Activated CD8-positive, alpha-beta memory T cell treated with anti-CD3 and anti-CD28 coated beads, Interleukin-2, amount 10 ng/mL, durations not matched to agents 7 days and 5 days (primary cell): ENCODE results near the gene MRGPRG. TPM values are rescaled to one million over a fixed set of nuclear protein-coding genes. Genes with fewer than 3 reads are reported as not detected.

Source experiments
- ATAC-seq: fragments of 150-1000 bp; cut with Tn5 transposase; one replicate; pipeline ENCODE4 v1.10.0; 2021; ENCODE audit warnings: moderate library complexity
- CTCF ChIA-PET: fragments of 350-600 bp; sonication (Branson Sonifier 250); formaldehyde crosslinking; loops from one replicate; lab custom pipeline; 2021; ENCODE audit warnings: antibody characterized with exemption; lab: Charles Lee
- DNase-seq: peaks from one replicate; pipeline ENCODE4 v3.0.0-alpha.2; 2020
- H3K27ac Mint-ChIP-seq: one replicate; pipeline ENCODE4 v1.8.0; 2021; ENCODE audit warnings: mild to moderate bottlenecking, mixed read lengths
- H3K27me3 Mint-ChIP-seq: one replicate; pipeline ENCODE4 v1.8.0; 2021; ENCODE audit warnings: mixed read lengths
- H3K36me3 Mint-ChIP-seq: one replicate; pipeline ENCODE4 v1.8.0; 2021; ENCODE audit warnings: mild to moderate bottlenecking, mixed read lengths
- H3K4me1 Mint-ChIP-seq: one replicate; pipeline ENCODE4 v1.8.0; 2021; ENCODE audit warnings: mixed read lengths
- H3K4me3 Mint-ChIP-seq: one replicate; pipeline ENCODE4 v1.8.0; 2021; ENCODE audit warnings: mild to moderate bottlenecking, moderate library complexity, mixed read lengths
- H3K9me3 Mint-ChIP-seq: one replicate; pipeline ENCODE4 v1.8.0; 2022; ENCODE audit warnings: low read depth, mixed read lengths
- total RNA-seq, 2 experiments: library from RNA; stranded (reverse); gene quantifications; one replicate each; pipeline ENCODE4 v1.2.3, GENCODE V29; 2021

Gene MRGPRG
- total RNA-seq, 2 experiments from 2014 or later: not detected

DNA sequence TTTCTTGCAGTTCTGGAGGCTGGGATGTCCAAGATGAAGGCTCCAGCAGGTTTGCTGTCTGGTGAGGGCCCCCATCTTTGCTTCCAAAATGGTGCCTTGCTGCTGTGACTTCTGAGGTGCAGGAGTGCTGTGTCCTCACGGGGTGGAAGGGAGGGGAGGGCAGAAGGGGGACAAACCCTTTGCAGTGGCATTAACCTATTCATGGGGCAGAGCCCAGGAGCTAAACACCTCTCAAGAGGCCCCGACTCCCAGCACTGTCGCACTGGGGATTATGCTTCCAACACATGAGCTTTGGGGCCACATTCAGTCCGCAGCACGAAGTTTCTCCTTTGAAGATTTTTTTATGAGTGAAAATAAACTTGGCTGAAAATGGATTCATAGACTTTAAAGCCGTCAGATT lies 28.0 kb downstream of the MRGPRG start:
- CTCF ChIA-PET: no interaction called here
- H3K27me3 Mint-ChIP-seq: no peaks in the 10 kb centered on the region
- H3K4me3 Mint-ChIP-seq: no peak overlapping the region

DNA sequence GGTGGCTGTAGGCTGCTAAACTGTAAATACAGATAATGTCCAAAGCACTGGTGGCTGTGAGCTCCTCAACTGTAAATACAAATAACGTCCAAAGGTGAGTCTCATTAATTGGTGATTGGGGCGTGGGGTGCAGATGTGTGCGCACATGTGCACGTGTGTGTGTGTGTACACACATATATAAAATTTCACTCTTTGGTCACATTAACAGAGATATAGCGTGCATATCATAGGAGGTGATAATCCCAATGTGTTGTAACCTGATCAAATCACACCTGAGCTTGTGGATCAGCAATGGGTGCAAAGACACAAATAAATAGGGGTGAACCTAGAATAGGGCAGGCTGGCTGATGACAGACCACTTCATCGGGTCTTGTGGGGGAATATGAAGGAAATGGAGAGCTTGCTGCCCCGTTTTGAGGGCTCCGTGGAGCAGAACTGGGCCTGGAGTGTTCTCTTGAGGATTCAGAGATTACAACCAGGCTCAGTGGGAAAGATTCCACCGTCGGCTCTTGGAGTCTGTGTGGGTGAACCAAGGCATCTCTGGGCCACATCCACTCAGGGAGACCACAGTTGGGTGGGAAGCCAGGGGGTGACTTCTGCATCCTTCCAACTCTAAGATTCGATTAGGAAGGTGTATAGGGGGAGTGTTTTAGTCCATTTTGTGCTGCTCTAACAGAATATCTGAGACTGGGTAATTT lies 28.6 kb downstream of the MRGPRG start:
- H3K27ac Mint-ChIP-seq: no peak overlapping the region
- no peaks in the 10 kb centered on the region for H3K27me3 Mint-ChIP-seq
- DNase-seq (no peak), ATAC-seq (no peak)
- CTCF ChIA-PET: no interaction called here
- no peak overlapping the region for H3K4me3 Mint-ChIP-seq
- H3K4me1 Mint-ChIP-seq: no peaks in the 10 kb centered on the region
- no peaks in the 10 kb centered on the region for H3K36me3 Mint-ChIP-seq
- no peaks in the 10 kb centered on the region for H3K9me3 Mint-ChIP-seq

More for the DNA sequence above, 28.0 kb downstream of the MRGPRG start:
- DNase-seq (no peak), ATAC-seq (no peak)
- Mint-ChIP-seq H3K27ac (no peak overlapping the region), H3K9me3 (no peaks in the 10 kb centered on the region), H3K4me1 (no peaks in the 10 kb centered on the region), H3K36me3 (no peaks in the 10 kb centered on the region)

DNA sequence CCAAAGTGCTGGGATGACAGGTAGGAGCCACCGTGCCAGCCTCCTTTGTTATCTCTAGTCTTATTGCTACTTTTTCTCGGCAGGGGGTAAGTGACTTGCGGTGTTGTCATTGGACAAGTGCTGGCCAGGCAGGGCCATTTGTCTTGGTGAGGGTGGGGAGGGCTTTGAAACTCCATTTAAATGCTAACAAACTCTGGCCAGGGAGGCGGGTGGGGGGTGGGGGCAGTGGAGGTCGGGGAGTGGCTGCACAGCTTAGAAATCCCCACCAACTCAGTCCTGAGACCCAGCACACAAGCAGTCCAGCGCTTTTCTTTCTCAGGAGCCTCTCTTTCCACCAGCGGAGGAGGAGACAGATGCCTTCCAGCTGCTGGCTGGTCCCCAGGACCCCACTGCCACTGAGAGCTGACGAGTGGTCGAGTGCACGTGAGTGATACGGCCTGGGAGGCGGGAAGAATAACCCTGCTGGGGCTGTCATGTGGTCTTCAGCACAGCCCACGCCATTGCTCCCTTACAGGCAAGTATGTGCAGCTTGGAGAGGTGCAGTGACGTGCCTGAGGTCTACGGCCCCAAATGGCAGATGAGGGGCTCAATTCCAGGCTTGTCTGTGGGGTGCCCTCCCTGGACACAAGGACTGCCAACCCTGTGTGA lies 29.3 kb downstream of the MRGPRG start:
- no peak for ATAC-seq
- Mint-ChIP-seq H3K4me3 (no peak overlapping the region), H3K4me1 (no peaks in the 10 kb centered on the region), H3K9me3 (no peaks in the 10 kb centered on the region), H3K27me3 (no peaks in the 10 kb centered on the region), H3K36me3 (no peaks in the 10 kb centered on the region), H3K27ac (no peak overlapping the region)
- CTCF ChIA-PET: no interaction called here
- DNase-seq: no peak

DNA sequence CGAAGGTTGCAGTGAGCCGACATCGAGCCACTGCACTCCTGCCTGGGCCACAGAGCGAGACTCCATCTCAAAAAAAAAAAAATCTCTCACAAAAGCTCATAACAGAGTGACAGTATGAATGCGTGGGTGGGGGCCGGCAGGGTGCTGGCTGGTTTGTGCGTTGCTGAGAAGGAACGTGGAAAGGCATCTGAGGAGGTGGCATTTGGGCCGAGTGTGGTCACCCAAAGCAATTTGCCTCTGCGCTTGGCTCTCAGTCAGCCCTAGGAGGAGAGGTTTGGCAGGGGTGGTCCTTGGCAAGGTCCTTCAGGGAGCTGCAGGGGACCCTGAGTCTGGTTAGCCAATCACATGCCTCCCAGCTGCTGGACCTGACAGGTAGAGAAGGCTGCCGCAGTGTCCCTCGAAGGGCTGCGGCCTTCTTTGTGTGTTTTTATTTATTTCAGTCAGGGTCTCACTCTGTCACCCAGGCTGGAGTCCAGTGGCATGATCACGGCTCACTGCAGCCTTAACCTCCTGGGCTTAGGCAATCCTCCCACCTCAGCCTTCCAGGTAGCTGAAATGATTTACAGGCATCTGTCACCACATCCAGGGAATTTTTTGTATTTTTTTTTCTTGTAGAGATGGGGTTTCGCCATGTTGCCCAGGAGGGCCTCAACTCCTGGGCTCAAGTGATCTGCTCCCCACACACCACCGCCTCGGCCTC lies 30.0 kb downstream of the MRGPRG start:
- no peaks in the 10 kb centered on the region for H3K36me3 Mint-ChIP-seq
- H3K4me1 Mint-ChIP-seq: no peaks in the 10 kb centered on the region
- no peak overlapping the region for H3K27ac Mint-ChIP-seq
- CTCF ChIA-PET: no interaction called here
- H3K4me3 Mint-ChIP-seq: no peak overlapping the region
- H3K9me3 Mint-ChIP-seq: no peaks in the 10 kb centered on the region
- ATAC-seq (no peak), DNase-seq (no peak)
- H3K27me3 Mint-ChIP-seq: no peaks in the 10 kb centered on the region

DNA sequence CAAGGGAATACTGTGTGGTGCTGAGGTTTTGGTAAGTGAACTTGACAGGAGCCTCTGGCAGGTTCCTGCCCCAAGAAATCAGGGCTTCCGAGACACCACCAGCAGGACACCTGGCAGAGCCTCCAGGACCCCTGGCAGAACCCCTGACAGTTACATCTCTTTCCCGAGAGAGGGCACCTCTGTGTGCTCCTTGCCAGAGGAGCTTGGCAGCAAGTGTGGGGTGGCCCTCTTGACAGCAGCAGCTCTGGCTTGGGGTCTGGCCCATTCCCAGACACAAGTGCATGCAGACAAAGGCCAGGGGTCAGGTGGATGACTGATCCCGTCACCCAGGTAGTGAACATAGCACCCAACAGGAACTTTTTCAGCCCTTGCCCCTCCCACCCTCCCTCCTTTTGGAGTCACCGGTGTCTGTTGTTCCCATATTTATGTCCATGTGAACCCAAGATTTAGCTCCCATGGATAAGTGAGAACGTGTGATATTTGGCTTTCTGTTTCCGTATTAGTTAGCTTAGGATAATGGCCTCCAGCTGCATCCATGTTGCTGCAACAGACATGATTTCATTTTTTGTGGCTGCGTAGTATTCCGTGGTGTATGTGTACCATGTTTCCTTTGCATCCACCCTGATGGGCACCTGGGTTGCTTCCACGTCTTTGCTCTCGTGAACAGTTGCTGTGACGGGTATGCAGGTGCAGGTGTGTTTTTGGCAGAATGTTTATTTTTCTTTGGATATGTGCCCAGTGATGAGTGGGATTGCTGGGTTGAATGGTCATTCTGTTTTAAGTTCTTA lies 32.3 kb downstream of the MRGPRG start:
- Mint-ChIP-seq H3K36me3 (no peaks in the 10 kb centered on the region), H3K9me3 (no peaks in the 10 kb centered on the region), H3K4me1 (no peaks in the 10 kb centered on the region), H3K4me3 (no peak overlapping the region), H3K27ac (no peak overlapping the region), H3K27me3 (no peaks in the 10 kb centered on the region)
- no peak for DNase-seq
- ATAC-seq: no peak
- CTCF ChIA-PET: no interaction called here

DNA sequence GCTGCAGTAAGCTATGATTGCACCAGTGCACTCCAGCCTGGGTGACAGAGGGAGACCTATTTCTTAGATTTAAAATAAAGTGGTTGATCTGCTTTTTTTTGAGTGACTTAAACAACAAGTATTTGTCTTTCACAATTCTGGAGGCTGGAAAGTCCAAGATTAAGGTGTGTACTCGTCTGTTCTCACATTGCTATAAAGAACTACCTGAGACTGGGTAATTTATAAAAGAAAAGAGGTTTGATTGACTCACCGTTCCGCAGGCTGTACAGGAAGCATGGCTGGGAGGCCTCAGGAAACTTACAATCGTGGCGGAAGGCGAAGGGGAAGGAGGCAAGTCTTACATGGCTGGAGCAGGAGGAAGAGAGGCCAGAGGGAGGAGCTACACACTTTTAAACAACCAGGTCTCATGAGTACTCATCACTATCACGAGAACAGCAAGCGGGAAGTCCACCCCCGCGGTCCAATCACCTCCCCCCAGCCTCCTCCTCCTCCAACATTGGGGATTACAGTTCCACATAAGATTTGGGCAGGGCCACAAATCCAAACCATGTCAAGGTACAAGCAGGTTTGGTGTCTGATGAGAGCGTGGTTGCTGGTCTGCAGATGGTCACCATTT lies 33.8 kb downstream of the MRGPRG start:
- H3K4me1 Mint-ChIP-seq: no peaks in the 10 kb centered on the region
- CTCF ChIA-PET: no interaction called here
- no peak for ATAC-seq
- no peaks in the 10 kb centered on the region for H3K36me3 Mint-ChIP-seq
- DNase-seq: no peak
- H3K27me3 Mint-ChIP-seq: no peaks in the 10 kb centered on the region
- no peak overlapping the region for H3K4me3 Mint-ChIP-seq
- no peaks in the 10 kb centered on the region for H3K9me3 Mint-ChIP-seq
- no peak overlapping the region for H3K27ac Mint-ChIP-seq

DNA sequence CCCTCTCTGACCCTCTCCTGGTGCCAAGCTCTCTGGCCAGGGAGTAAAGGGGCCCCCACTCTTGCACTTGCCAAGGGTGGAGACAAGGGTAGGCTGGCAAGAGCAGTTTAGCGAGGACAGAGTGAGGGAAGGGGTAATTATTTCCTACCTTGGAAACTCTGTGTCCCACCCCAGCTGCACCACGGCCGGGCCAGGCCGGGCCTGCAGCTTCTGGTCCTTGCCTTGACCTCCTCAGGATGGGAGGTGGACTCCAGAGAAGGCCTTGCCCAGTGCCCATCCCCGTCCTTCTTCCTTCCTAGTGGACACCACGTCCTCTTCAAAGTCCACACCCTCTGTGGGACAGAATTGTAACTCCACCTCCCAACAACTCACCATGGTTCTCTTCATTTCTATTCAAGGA lies 35.1 kb downstream of the MRGPRG start:
- CTCF ChIA-PET: no interaction called here
- DNase-seq: no peak
- Mint-ChIP-seq H3K36me3 (no peaks in the 10 kb centered on the region), H3K27ac (no peak overlapping the region), H3K27me3 (no peaks in the 10 kb centered on the region), H3K9me3 (no peaks in the 10 kb centered on the region), H3K4me1 (no peaks in the 10 kb centered on the region), H3K4me3 (no peak overlapping the region)
- ATAC-seq: no peak

DNA sequence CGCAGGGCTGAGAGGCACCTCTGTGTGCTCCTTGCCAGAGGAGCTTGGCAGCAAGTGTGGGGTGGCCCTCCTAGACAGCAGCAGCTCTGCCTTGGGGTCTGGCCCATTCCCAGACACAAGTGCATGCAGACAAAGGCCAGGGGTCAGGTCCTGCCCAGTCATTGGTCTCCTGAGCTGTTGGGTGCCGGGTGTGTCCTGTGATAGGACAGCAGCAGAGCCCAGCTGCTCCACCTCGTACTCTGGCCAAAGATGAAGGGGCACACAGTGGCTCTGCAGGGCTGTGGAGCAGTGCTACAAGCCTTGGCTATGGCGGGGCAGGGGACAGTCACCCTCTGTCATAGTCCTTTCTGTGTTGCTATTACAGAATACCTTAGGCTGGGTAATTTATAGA lies 36.2 kb downstream of the MRGPRG start:
- CTCF ChIA-PET: no interaction called here
- no peak overlapping the region for H3K27ac Mint-ChIP-seq
- no peaks in the 10 kb centered on the region for H3K9me3 Mint-ChIP-seq
- H3K27me3 Mint-ChIP-seq: peaks cover 4% of the 10 kb centered on the region
- no peak overlapping the region for H3K4me3 Mint-ChIP-seq
- no peaks in the 10 kb centered on the region for H3K4me1 Mint-ChIP-seq
- ATAC-seq (no peak), DNase-seq (no peak)
- H3K36me3 Mint-ChIP-seq: no peaks in the 10 kb centered on the region

DNA sequence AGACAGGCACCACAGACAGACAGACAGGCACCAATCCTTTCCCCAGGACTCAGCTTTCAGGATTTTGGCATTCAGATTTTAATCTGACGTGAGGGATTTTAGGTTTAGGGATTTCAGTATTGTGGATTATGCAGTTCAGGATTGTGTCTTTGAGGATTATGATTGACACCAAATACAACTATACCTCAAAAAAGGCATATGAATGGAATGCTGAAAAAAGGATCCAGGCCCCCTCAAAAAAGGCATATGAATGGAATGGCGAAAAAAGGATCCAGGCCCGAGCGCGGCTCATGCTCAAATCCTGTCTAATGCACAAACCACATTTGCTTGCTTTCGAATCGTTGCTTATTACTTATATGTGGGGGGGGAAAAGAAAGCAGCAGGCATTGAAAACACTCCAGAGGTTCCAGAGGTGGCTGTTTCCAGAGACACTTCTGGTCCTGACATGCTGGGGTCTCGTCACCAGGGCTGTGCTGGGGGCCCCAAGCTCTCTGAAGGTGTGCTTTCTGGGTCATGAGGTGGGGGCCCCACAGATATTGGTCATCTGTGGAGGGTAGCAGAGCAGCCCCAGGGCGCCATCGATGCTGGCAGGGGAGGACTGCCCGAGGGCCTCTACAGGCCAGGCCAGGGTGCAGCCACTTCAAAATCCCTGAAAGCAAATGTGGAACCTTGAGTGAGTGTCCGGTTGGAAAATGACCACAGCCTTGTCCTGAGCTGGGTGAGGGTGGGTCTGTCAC lies 36.7 kb downstream of the MRGPRG start:
- H3K9me3 Mint-ChIP-seq: no peaks in the 10 kb centered on the region

DNA sequence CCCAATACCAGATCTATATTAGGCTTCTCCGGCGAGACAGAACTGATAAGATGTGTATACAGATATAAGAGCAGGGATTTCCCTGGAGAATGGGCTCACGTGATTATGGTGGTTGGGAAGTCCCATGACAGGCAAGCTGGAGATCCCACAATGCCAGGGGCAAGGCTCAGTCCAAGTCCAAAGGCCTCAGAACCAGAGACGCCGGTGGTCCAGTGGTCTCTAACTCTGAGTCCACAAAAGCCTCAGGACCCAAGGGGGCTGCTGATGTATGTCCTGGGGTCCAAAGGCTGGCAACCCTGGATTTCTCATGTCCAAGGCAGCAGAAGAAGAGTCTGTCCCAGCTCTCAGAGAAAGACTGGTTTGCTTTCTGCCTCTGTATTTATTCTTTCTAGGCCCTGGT lies 37.7 kb downstream of the MRGPRG start:
- DNase-seq (no peak), ATAC-seq (no peak)
- CTCF ChIA-PET: no interaction called here
- Mint-ChIP-seq H3K27ac (no peak overlapping the region), H3K4me3 (no peak overlapping the region), H3K36me3 (no peaks in the 10 kb centered on the region), H3K27me3 (peaks cover 4% of the 10 kb centered on the region), H3K9me3 (peaks cover 4% of the 10 kb centered on the region), H3K4me1 (no peaks in the 10 kb centered on the region)

More for the DNA sequence above, 36.7 kb downstream of the MRGPRG start:
- Mint-ChIP-seq H3K36me3 (no peaks in the 10 kb centered on the region), H3K4me3 (no peak overlapping the region), H3K4me1 (no peaks in the 10 kb centered on the region), H3K27ac (no peak overlapping the region), H3K27me3 (peaks cover 4% of the 10 kb centered on the region)
- CTCF ChIA-PET: no interaction called here
- DNase-seq (no peak), ATAC-seq (no peak)

DNA sequence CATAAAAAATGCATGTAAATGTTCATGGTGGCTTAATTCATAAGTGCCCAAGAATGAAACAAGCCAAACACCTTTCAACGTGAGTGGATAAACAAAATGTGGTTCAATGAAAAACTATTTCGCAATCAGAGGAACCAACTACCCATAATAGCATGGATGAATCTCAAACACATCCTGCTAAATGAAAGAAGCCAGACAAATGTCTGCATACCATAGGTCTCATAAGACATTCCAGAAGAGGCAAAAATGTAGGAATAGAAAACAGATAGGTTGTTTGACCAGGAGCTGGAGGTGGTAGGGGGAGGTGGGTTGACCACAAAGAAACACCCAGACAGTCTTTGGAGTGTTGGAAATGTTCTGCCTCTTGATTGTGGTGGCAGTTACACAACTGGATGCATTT lies 40.3 kb downstream of the MRGPRG start:
- Mint-ChIP-seq H3K4me3 (no peak overlapping the region), H3K36me3 (no peaks in the 10 kb centered on the region), H3K9me3 (peaks cover 5% of the 10 kb centered on the region), H3K27me3 (peaks cover 4% of the 10 kb centered on the region), H3K4me1 (no peaks in the 10 kb centered on the region), H3K27ac (no peak overlapping the region)
- CTCF ChIA-PET: no interaction called here
- ATAC-seq: no peak
- no peak for DNase-seq

DNA sequence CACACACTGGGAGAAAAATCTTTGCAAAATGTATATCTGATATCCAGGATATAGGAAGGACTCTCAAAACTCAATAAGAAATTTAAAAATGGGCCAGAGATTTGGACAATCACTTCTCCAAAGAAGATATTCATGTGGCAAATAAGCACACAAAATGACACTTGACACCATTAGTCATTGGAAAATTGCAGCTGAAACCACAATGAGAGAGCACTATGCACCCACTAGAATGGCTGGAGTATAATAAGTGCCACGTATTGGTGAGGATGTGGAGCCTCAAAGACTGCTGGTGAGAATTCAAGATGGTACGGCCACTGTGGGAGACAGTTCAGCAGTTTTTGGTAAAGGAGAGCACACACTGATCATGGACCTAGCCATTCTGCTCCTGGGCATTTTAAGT lies 40.7 kb downstream of the MRGPRG start:
- H3K4me3 Mint-ChIP-seq: no peak overlapping the region
- CTCF ChIA-PET: no interaction called here

DNA sequence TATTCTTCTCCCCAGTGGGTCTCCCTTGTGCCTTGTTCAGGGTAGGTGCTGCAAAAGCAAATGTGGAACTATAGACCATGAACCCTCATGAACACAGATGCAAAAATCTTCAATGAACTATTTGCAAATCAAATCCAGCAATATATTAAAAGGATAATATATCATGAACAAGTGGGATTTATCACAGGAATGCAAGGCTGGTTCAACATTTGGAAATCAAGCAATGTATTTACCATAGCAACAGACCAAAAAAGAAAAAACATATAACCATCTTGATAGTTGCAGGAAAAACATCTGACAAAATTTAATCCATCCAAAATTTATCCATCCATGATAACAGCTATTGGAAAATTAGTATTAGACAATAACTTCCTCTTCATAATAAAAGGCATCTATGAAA lies 42.1 kb downstream of the MRGPRG start:
- ATAC-seq (no peak), DNase-seq (no peak)
- Mint-ChIP-seq H3K36me3 (no peaks in the 10 kb centered on the region), H3K9me3 (peaks cover 5% of the 10 kb centered on the region), H3K27ac (no peak overlapping the region), H3K27me3 (peaks cover 8% of the 10 kb centered on the region), H3K4me1 (no peaks in the 10 kb centered on the region), H3K4me3 (no peak overlapping the region)
- CTCF ChIA-PET: no interaction called here

More for the DNA sequence above, 40.7 kb downstream of the MRGPRG start:
- no peak overlapping the region for H3K27ac Mint-ChIP-seq
- peaks cover 4% of the 10 kb centered on the region for H3K27me3 Mint-ChIP-seq
- no peaks in the 10 kb centered on the region for H3K4me1 Mint-ChIP-seq
- no peaks in the 10 kb centered on the region for H3K36me3 Mint-ChIP-seq
- ATAC-seq (no peak), DNase-seq (no peak)
- H3K9me3 Mint-ChIP-seq: peaks cover 5% of the 10 kb centered on the region
